Omental fat pad (tissue), 4 donors: ENCODE results near the gene TANC1. TPM values are rescaled to one million over a fixed set of nuclear protein-coding genes. Genes with fewer than 3 reads are reported as not detected.

ENCODE experiments used
- ATAC-seq: fragments of 150-250 bp; one replicate; pipeline ENCODE4 v1.9.1; 2016; ENCODE audit warnings: mild to moderate bottlenecking, moderate library complexity; ENCODE audit not compliant: low FRiP score
- DNase-seq: peaks from one replicate; pipeline ENCODE4 v3.0.0-alpha.2; 2019; ENCODE audit warnings: low spot score
- CTCF ChIP-seq, 3 donors: fragments of 450-650 bp; IDR thresholded peaks; one replicate each; pipeline ENCODE4 v1.5.1; 2016 to 2017; ENCODE audit warnings: antibody characterized with exemption in 3 of 3, mild to moderate bottlenecking in 3 of 3, moderate library complexity in 2 of 3
- total RNA-seq, 4 donors: library from RNA; depleted of rRNA; stranded (reverse); fragments of >200 nt; gene quantifications; one replicate each; pipeline ENCODE4 v1.1.0, GENCODE V29; 2016

TANC1 gene
- total RNA-seq, 4 donors from 2014 or later = 26.4 to 72.5 (median 34.9) TPM

- no peak for DNase-seq
- TF ChIP-seq CTCF (IDR thresholded peaks at IDR 0.05) = no peak
- ATAC-seq = no peak
Observed at GRCh38 chr2:159106109-159106508, 137.7 kb downstream of the TANC1 start.

DNA sequence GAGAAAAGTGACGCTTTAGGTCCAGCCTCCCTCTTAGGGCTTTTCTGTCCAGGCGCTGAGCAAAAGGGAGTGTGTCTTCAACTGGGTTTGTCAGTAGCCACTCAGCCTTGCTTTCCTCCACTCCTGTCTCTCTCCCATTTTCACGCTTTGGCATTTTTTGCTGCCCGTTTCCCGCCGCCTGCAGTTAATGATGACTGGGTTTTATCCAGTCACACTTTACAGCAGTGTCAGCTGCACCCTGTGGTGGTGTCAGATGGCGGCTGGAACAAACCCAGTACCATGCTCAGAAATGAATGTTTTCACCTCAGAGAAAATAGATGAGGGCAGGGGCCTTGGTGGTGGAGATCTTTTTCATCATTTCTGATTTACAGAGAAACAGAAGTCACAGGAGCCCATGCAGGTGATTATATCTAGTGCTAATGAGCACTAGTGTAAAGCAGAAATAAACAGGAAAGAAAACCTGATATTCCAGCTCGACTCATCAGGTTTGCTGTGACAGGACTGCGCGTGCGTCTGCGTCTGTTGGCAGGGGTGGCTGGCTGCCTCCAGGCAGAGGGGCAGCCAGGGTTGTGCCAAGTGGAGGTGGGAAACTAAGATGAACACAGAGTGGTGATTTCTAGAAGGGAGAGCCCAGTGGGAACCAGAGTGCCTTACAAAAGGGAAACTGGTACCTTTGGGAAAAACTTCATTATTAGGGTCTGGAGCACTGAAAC lies 139.9 kb downstream of the TANC1 start:
- no peak for TF ChIP-seq CTCF (IDR thresholded peaks at IDR 0.05)
- ATAC-seq (no peak), DNase-seq (no peak)

- ATAC-seq (no peak), DNase-seq (no peak)
- TF ChIP-seq CTCF (IDR thresholded peaks at IDR 0.05) = no peak
Observed at GRCh38 chr2:159109517-159109916, 141.1 kb downstream of the TANC1 start.

DNA sequence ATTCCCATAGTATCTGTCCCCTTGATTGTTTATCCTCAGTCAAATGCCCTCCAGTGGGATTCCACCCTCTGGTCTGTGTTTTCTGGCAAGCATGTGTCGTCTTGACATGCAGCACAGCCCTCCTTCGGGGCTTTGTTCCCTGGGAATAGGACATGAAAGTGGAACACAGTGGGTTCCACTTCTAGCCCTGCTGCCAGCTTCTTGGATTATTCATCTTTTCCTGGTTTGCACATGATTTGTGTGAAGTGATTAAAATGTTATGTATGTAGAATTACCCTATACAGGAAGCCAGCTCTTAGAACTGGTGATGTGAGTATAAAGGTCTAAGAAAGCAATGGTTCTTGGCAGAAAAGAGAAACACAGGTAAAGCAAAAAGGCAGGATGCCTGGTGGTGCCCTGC lies 142.3 kb downstream of the TANC1 start:
- ATAC-seq (no peak), DNase-seq (no peak)
- no peak for TF ChIP-seq CTCF (IDR thresholded peaks at IDR 0.05)

- no peak for DNase-seq
- no peak for TF ChIP-seq CTCF (IDR thresholded peaks at IDR 0.05)
- ATAC-seq = no peak
Observed at GRCh38 chr2:159111346-159111927, 143.0 kb downstream of the TANC1 start.

DNA sequence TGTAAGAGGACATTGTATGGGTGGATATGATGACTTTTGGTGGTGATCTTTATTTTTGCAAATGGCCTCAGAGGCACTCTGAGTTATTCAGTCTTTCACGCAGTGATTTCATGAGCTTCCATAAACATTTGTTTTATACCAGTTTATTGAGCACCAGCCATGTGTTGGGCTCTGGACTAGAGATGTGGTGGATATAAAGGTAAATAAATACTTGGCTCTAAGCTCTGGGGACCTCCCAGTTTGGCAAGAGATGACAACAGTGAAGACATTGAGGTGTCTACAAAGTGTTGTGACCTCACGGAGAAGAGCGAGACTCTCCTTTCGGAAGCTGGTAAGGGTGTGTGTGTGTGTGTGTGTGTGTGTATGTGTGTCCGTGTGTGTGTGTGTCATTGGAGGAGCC lies 146.4 kb downstream of the TANC1 start:
- ATAC-seq = no peak
- no peak for TF ChIP-seq CTCF (IDR thresholded peaks at IDR 0.05)
- DNase-seq = no peak

DNA sequence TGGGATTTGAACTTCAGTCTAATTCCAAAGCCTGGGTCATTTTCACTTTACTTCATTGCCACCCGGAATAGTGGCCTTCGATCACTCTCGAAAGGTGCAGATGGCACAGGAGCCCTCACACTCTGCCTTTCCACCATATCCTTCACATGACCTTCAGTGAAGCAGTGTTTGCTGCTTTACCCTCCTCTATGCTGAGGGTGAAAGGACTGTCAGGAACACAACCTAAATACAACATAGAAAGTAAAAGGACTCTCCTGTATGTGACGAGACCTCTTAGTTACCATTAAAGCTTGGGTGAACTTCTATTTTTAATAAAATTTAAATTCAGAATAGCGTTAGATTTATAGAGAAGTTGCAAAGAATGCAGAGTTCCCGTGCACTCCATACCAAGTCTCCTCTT lies 148.5 kb downstream of the TANC1 start:
- TF ChIP-seq CTCF (IDR thresholded peaks at IDR 0.05) = no peak
- ATAC-seq = no peak
- no peak for DNase-seq
